GM21528 (cell line): Measurements from ENCODE around the gene HADH.
"Not testable (repeated sequence)": the region's sequence is repeated elsewhere in the genome, so short reads cannot be mapped to it uniquely, and the experiment has no call there.

Source experiments
- ATAC-seq: cut with Tn5 transposase; IDR thresholded peaks from one replicate; pipeline ENCODE4 v1.9.1; 2021; ENCODE audit warnings: mild to moderate bottlenecking, moderate library complexity; ENCODE audit not compliant: unreplicated experiment, low FRiP score

The HADH gene

GRCh38 chr4:107994894-107995293, 5.2 kb downstream of the HADH start:
- no peak for ATAC-seq

GRCh38 chr4:107996949-107997788, 7.5 kb downstream of the HADH start:
- ATAC-seq = no peak

GRCh38 chr4:107997794-107998193, 8.1 kb downstream of the HADH start:
- no peak for ATAC-seq

- no peak for ATAC-seq
Observed at GRCh38 chr4:107999932-108000539, 10.3 kb downstream of the HADH start.

- ATAC-seq = no peak
Observed at GRCh38 chr4:108001540-108002135, 11.9 kb downstream of the HADH start.

GRCh38 chr4:108003982-108004515, 14.4 kb downstream of the HADH start:
- no peak for ATAC-seq

- ATAC-seq = no peak
Observed at GRCh38 chr4:108004646-108005045, 15.0 kb downstream of the HADH start.

GRCh38 chr4:108005807-108006206, 16.1 kb downstream of the HADH start:
- no peak for ATAC-seq

GRCh38 chr4:108006361-108006760, 16.7 kb downstream of the HADH start:
- no peak for ATAC-seq

GRCh38 chr4:108007984-108008383, 18.3 kb downstream of the HADH start:
- ATAC-seq = no peak

GRCh38 chr4:108008721-108009120, 19.0 kb downstream of the HADH start:
- no peak for ATAC-seq

- ATAC-seq = no peak
Observed at GRCh38 chr4:108010167-108010566, 20.5 kb downstream of the HADH start.

- not testable (repeated sequence) for ATAC-seq
Observed at GRCh38 chr4:108012382-108012781, 22.7 kb downstream of the HADH start.

GRCh38 chr4:108013327-108013726, 23.6 kb downstream of the HADH start:
- no peak for ATAC-seq

GRCh38 chr4:108013955-108014354, 24.3 kb downstream of the HADH start:
- ATAC-seq = no peak

GRCh38 chr4:108018040-108018883, 28.6 kb downstream of the HADH start:
- no peak for ATAC-seq

GRCh38 chr4:108018884-108019187, 29.1 kb downstream of the HADH start:
- ATAC-seq = no peak

GRCh38 chr4:108024085-108024877, 34.6 kb downstream of the HADH start:
- no peak for ATAC-seq

- ATAC-seq = no peak
Observed at GRCh38 chr4:108024878-108025165, 35.1 kb downstream of the HADH start.
